Thyroid gland (tissue), 4 donors: Measurements from ENCODE around the gene RPL21. TPM values are rescaled to one million over a fixed set of nuclear protein-coding genes. Genes with fewer than 3 reads are reported as not detected.

ENCODE experiments used
- DNase-seq, 2 donors: peaks; one replicate each; pipeline ENCODE4 v3.0.0-alpha.2; 2019
- H3K27ac ChIP-seq, 3 donors: fragments of 200-600 bp; sonication (generic); 1 replicate in 2 of 3; 2 replicates in 1 of 3; pipeline ENCODE4 v1.5.1; 2016 to 2019; ENCODE audit warnings: mild to moderate bottlenecking in 1 of 3, moderate library complexity in 1 of 3
- H3K27me3 ChIP-seq: fragments of 200-600 bp; sonication (generic); one replicate; pipeline ENCODE4 v1.5.1; 2019
- H3K36me3 ChIP-seq, 2 donors: fragments of 200-600 bp; sonication (generic); one replicate each; pipeline ENCODE4 v1.5.1; 2016 to 2019
- H3K4me1 ChIP-seq, 2 donors: fragments of 200-600 bp; sonication (generic); one replicate each; pipeline ENCODE4 v1.5.1; 2017 to 2019
- H3K4me3 ChIP-seq, 3 donors: fragments of 200-600 bp; sonication (generic); replicated peaks in 1 of 3; 1 replicate in 2 of 3; 2 replicates in 1 of 3; pipeline ENCODE4 v1.5.1; 2016; ENCODE audit warnings: mild to moderate bottlenecking in 1 of 3
- H3K9me3 ChIP-seq: fragments of 200-600 bp; sonication (generic); one replicate; pipeline ENCODE4 v1.5.1; 2017
- POLR2A ChIP-seq, 2 donors: fragments of 450-650 bp; IDR thresholded peaks; one replicate each; pipeline ENCODE4 v1.6.1; 2017; ENCODE audit warnings: antibody characterized with exemption in 2 of 2, mild to moderate bottlenecking in 2 of 2, moderate library complexity in 1 of 2
- WGBS, 2 donors: methylation state at CpG; one replicate each; pipeline ENCODE4 v1.1.5; 2017; 5-methylcytosine and 5-hydroxymethylcytosine counted together
- intact Hi-C: fragments of 100-400 bp; cut with DNase I; formaldehyde crosslinking; loops from one replicate; pipeline ENCODE4 v1.15.1; 2023
- total RNA-seq, 4 donors: library from RNA; depleted of rRNA; stranded (reverse); fragments of >200 nt; gene quantifications; one replicate each; pipeline ENCODE4 v1.2.3, GENCODE V29; 2016
- TF ChIP-seq, protein P1 (sequence below), 6 experiments: fragments of 200-600 bp in 3 of 6; fragments of 450-650 bp in 3 of 6; sonication (generic) in 3 of 6; IDR thresholded peaks; one replicate each; pipeline ENCODE4 v1.5.1; 2016 to 2019; ENCODE audit warnings: antibody characterized with exemption in 6 of 6, mild to moderate bottlenecking in 2 of 6, inconsistent platforms in 1 of 6, moderate library complexity in 1 of 6

Gene RPL21
- total RNA-seq, 4 donors from 2014 or later = 553 to 1,479 (median 807) TPM

DNA sequence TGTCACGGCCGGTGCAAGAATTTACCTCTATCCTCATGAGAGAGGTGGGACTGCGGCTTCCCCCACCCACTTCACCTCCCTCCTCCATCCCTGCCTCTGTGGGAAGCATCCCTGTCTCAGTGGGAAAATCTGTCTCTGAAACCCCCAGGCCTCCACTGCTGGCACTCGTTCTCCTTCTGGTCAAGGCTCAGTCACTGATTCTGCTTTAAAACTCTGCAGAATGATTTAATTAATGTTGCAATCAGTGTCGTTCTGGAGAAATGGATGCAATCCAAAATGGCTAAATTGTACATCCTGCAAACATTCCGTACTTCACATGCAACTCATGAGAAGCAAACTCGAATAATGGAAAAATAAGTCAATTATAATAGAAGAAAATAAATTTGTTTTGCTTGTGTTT, 24.8 kb downstream of the RPL21 start:
- 64 to 65% methylated on average over 7 of the region's 7 CpGs for WGBS, 2 donors
- no peaks in the 10 kb centered on the region for H3K36me3 ChIP-seq
- H3K4me1 ChIP-seq = peaks cover 0 to 4% of the 10 kb centered on the region in 2 donors
- H3K4me3 ChIP-seq = no peak overlapping the region
- H3K27ac ChIP-seq = no peak overlapping the region
- no peaks in the 10 kb centered on the region for H3K9me3 ChIP-seq
- intact Hi-C loops = no loop called here
- TF ChIP-seq, protein P1, sequence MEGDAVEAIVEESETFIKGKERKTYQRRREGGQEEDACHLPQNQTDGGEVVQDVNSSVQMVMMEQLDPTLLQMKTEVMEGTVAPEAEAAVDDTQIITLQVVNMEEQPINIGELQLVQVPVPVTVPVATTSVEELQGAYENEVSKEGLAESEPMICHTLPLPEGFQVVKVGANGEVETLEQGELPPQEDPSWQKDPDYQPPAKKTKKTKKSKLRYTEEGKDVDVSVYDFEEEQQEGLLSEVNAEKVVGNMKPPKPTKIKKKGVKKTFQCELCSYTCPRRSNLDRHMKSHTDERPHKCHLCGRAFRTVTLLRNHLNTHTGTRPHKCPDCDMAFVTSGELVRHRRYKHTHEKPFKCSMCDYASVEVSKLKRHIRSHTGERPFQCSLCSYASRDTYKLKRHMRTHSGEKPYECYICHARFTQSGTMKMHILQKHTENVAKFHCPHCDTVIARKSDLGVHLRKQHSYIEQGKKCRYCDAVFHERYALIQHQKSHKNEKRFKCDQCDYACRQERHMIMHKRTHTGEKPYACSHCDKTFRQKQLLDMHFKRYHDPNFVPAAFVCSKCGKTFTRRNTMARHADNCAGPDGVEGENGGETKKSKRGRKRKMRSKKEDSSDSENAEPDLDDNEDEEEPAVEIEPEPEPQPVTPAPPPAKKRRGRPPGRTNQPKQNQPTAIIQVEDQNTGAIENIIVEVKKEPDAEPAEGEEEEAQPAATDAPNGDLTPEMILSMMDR (IDR thresholded peaks at IDR 0.05) = no peak
- TF ChIP-seq POLR2A (IDR thresholded peaks at IDR 0.05) = no peak
- no peak for DNase-seq
- no peaks in the 10 kb centered on the region for H3K27me3 ChIP-seq

DNA sequence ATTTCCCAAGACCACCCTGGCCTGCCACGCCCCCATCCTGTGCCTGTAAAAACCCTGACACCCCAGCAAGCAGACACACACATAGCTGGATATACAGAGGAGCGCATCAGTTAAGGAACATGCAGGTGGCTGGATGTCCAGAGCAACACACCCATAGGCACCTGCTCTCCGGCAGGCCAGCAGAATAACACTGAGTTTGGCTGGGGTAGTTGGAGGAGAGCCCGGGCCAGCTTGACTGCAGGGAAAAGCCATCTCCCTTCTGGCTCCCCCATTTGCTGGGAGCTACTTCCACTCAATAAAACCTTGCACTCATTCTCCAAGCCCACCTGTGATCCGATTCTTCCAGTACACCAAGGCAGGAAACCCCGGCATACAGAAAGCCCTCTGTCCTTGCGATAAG, 28.1 kb downstream of the RPL21 start:
- Histone ChIP-seq H3K4me3 (no peak overlapping the region), H3K4me1 (no peaks in the 10 kb centered on the region), H3K27me3 (no peaks in the 10 kb centered on the region), H3K27ac (no peak overlapping the region), H3K36me3 (no peaks in the 10 kb centered on the region), H3K9me3 (no peaks in the 10 kb centered on the region)
- intact Hi-C loops = no loop called here
- DNase-seq = no peak
- WGBS, 2 donors = 91 to 100% methylated on average over 3 to 7 of the region's 7 CpGs
- TF ChIP-seq, protein P1 (IDR thresholded peaks at IDR 0.05) = no peak
- no peak for TF ChIP-seq POLR2A (IDR thresholded peaks at IDR 0.05)

DNA sequence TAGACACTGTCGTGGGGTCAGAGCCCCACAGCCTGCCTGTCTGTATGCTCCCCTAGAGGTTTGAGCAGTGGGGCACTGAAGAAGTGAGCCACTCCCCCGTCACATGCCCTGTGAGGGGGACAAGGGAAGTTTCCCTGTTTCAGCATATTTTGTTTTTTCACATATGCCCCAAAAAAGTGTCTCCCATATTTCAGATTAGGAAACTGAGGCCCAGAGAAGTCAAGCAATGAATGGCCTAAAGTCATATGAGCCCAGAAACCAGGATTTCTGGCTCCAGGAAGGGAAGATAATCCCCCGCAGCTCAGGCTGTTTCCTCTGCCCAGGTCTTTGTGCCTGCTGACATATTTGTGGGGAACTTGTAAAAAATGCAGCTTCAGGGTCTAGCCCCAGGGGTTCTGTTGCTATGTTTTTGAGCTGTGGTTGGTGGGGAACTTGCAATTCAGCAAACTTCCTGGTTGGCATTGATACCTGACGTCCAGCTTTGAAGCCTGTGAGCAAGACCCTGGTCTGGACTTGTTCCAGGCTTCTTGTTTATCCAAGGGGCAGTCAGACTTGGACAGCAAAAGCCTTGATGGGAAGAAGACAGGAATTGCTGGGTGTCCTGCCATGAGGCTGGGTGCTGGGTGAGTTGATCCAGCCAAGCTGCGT, 28.8 kb downstream of the RPL21 start:
- 51 to 57% methylated on average over 5 of the region's 5 CpGs for WGBS, 2 donors
- H3K36me3 ChIP-seq = no peaks in the 10 kb centered on the region
- DNase-seq = no peak
- TF ChIP-seq, protein P1 (IDR thresholded peaks at IDR 0.05) = no peak
- no peak for TF ChIP-seq POLR2A (IDR thresholded peaks at IDR 0.05)
- no peaks in the 10 kb centered on the region for H3K4me1 ChIP-seq
- no peak overlapping the region for H3K27ac ChIP-seq
- H3K27me3 ChIP-seq = no peaks in the 10 kb centered on the region
- H3K9me3 ChIP-seq = no peaks in the 10 kb centered on the region
- intact Hi-C loops = no loop called here
- no peak overlapping the region for H3K4me3 ChIP-seq

DNA sequence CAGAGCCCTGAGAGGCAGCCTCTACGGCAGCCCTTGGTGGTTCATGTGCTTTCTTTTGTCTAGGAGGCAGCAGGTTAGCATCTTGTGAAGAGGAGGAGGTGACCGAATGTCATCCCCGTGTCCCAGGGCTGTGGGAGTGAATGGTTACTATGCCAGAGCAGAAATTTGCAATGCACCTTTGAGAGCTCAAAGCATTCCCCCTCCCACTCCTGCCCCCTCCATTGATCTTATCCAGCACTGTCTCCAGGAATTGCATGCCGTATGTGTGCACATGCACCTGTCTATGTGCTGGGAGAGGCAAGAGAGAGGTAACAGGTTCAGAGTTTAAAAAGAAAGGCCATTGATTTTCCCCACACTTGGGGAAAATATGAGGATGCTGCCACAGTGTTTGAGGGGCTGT, 29.5 kb downstream of the RPL21 start:
- Histone ChIP-seq H3K27me3 (no peaks in the 10 kb centered on the region), H3K36me3 (no peaks in the 10 kb centered on the region), H3K9me3 (no peaks in the 10 kb centered on the region), H3K4me3 (no peak overlapping the region), H3K4me1 (no peaks in the 10 kb centered on the region), H3K27ac (no peak overlapping the region)
- TF ChIP-seq POLR2A (IDR thresholded peaks at IDR 0.05) = no peak
- TF ChIP-seq, protein P1 (IDR thresholded peaks at IDR 0.05) = no peak
- WGBS, 2 donors = 56 to 66% methylated on average over 4 of the region's 4 CpGs
- no peak for DNase-seq
- intact Hi-C loops = no loop called here

DNA sequence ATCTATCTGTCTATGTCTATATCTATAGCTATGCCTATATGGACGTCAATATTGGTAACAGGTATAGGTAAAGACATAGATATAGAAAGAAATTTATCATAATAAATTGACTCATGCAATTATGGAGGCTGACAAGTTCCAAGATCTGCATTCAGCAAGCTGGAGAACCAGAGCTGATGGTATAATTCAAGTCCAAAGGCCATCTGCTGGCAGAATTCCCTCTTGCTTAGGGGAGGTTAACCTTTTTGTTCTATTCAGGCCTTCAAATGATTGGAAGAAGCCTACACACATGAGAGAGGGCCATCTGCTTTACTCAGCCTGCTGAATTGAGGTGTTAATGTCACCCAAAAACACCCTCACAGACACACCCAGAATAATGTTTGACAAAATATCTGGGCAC, 30.1 kb downstream of the RPL21 start:
- Histone ChIP-seq H3K36me3 (no peaks in the 10 kb centered on the region), H3K4me3 (no peak overlapping the region), H3K27ac (no peak overlapping the region), H3K27me3 (no peaks in the 10 kb centered on the region), H3K9me3 (no peaks in the 10 kb centered on the region), H3K4me1 (no peaks in the 10 kb centered on the region)
- intact Hi-C loops = no loop called here
- 84 to 87% methylated on average over 1 of the region's 1 CpG for WGBS, 2 donors
- DNase-seq = no peak
- TF ChIP-seq POLR2A (IDR thresholded peaks at IDR 0.05) = no peak
- TF ChIP-seq, protein P1 (IDR thresholded peaks at IDR 0.05) = no peak
